Erythroblast (primary cell): ENCODE data around the gene ACOX1.

ENCODE experiments used
- DNase-seq, 2 experiments: peaks; one replicate each; lab custom pipeline; 2025; lab: John Stamatoyannopoulos, UW
- GATA1 ChIP-seq: IDR thresholded peaks from 2 replicates; pipeline ENCODE4 v1.6.1; 2011; ENCODE audit warnings: low read depth, mild to moderate bottlenecking, control low read depth, low read length, moderate library complexity
- POLR2A ChIP-seq: IDR thresholded peaks from 2 replicates; pipeline ENCODE4 v1.6.1; 2011; ENCODE audit warnings: mild to moderate bottlenecking, low read length

The ACOX1 gene

GRCh38 chr17:75950421-75950820, 28.5 kb downstream of the ACOX1 start:
- TF ChIP-seq POLR2A = no peak
- no peak for DNase-seq

DNA sequence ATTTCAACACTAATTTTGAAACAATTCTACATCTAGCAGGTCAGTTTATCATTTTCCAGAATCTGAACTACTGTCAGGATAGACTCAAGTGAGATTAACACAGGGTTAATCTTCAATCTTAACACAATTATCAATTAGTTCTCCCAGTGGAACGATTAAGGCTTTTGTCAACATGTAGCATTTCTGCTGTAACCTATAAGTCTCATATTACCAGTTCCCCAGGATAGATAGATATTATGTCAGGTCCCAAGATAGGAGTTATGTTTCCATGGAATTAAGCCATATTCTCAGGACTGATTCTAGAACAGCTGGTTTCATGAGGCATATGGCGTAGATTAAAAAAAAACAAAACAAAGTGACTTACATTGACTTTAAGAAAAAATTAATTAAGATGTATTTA, 33.8 kb downstream of the ACOX1 start:
- TF ChIP-seq GATA1 = no peak
- TF ChIP-seq POLR2A = no peak
- no peak for DNase-seq

GRCh38 chr17:75943491-75943890, 35.5 kb downstream of the ACOX1 start:
- no peak for TF ChIP-seq GATA1
- no peak for TF ChIP-seq POLR2A
- DNase-seq = no peak

GRCh38 chr17:75942473-75942872, 36.5 kb downstream of the ACOX1 start:
- no peak for TF ChIP-seq GATA1
- no peak for TF ChIP-seq POLR2A
- DNase-seq = no peak

- no peak for DNase-seq
- TF ChIP-seq POLR2A (no peak), GATA1 (no peak)
These were observed 37.5 kb downstream of the ACOX1 start for GRCh38 chr17:75941442-75941819.

DNA sequence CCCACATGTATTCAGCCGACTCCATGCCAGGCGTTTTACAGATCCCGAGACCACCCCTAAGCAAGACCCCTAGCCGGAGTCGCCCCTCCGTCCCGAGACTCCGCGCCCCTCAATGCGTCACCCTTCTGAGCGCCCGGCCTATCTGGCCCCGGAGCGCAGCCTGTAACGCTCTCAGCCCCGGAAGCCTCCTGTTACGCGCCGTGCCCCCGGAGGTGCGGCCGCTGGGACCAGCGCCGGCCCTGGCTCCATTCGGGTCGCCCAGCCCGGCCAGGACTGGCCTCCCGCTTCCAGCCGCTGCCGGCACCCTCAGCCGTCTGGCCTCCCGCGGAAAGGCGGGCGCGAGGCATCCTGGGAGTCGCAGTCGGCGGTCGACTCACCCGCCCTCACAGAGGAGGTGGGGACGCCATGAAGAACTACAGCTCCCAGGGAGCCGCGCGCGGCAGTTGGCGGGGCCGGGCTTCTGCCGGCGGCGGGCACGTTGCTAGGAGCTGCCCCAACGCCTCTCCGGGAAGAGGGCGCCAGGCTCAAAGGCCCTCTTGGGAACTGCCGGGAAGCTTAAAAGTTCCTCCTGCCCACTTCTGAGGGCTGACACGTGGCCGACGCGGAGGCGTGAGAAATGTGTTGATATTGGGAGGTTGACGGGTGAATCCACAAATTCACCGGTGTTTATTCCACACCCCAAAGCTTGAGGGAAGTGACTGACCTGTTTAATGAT, 38.1 kb downstream of the ACOX1 start, which contains the start of gene FBF1:
FBF1 (minus strand) TSS at position 316 of the 715 bp plus-strand sequence. CDS start 2,893 bp downstream, outside the sequence.
- TF ChIP-seq POLR2A = peak; percentile 94
- no peak for TF ChIP-seq GATA1
- peak; percentile 91 to 93 for DNase-seq

DNA sequence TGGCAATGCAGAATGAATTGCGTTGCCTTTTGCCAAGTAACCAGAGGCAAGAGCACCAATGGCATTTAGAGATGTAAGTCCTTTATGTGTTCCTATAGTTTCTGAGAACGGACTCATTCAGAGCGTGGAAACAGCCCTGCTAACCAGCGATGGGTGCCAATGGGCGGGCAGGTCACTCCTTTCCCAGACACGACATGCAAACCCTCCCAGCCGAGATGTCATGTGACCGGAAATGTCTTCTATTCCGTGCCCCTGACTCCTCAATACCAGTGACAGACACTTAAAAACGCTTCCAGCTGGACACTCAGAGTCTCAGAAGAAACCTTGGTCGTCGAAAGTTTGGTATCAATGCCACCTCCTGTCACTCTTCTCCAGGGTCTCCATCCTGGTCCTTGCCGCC, 41.3 kb downstream of the ACOX1 start:
- no peak for DNase-seq
- TF ChIP-seq POLR2A = no peak

DNA sequence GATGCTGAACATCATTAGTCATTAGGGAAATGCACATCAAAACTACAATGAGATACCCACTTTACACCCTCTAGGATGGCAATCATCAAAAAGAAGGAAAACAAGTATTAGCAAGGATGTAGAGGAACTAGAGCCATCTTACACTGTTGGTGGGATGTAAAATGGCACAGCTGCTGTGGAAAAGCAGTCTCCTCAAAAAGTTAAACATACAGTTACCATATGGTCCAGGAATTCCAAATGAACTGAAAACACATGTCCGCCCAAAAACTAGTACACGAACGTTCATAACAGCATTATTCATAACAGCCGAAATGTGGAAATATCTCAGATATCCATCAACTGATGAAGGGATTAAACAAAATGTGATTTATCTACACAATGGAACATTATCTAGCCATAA, 45.2 kb downstream of the ACOX1 start:
- DNase-seq = no peak
- TF ChIP-seq GATA1 (no peak), POLR2A (no peak)

DNA sequence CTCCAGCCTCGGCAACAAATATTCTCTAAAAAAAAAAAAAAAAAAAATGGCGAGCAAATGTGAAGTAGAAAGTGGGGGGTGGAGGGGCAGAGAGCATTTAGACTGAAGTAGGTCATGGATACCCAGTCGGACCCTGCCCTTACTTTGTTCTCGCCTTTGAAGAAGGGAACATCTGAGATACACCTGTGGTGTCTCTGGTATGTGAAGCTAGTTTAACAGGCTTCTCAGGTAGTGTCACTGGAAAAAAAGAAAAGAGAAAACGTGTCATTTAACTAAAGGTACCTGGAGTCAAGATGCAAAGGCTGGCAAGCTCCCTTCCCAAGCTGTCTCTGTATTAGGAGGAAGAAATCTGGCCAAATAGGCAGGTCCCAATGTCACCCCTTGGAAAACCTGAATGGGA, 46.1 kb downstream of the ACOX1 start:
- DNase-seq = no peak
- TF ChIP-seq GATA1 (no peak), POLR2A (no peak)

DNA sequence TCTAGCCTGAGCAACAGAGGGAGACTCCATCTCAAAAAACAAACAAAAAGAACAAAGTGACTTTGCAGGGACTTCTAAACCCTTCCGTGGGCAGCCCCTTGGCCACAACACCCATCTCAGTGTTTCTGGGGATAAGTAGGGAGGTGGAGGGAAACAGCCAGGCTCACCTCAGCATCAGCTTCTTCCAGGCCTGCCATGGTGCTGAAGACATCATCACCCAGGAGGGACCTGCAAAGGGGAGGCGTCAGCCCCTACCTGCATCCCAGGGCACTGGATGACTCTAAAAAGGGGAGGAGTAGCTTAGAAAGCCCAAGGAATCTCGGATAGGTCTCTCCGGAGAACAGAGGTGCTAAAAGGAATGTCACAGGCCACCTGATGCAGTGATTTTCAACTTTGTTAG, 47.9 kb downstream of the ACOX1 start:
- TF ChIP-seq POLR2A (no peak), GATA1 (no peak)
- DNase-seq = no peak

DNA sequence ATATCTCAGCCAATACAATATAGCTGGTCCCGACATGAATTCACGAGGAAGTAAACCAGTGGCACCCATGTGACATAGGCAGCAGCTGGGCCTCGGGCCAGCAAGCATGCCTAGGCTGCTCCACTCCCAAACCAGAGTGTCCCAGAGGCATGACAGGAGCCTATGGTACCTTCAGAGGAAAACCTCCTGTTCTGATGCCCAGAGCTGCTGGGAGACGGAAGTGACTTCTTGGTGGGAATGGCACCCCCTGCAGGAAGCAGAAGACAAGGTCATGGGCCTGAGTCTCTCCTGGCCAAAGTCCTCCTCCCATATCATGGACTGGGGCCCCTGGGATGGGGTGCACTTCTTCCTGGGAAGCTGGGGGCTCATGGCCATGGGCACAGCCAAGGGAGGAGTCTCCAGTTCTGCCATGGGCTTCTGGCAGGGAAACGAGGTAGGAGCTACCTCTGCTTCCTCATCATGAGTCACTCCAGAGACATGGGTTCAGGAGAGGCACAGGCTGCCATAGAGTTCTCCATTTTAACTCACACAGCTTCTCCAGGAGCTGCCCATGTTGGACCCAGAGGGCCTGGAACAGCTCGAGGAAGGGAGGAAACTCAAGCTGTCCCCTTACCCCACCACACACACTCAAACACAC, 51.6 kb downstream of the ACOX1 start:
- peak; percentile 49 to 50 for DNase-seq
- TF ChIP-seq GATA1 (no peak), POLR2A (no peak)

GRCh38 chr17:75926456-75926855, 52.5 kb downstream of the ACOX1 start:
- no peak for DNase-seq

DNA sequence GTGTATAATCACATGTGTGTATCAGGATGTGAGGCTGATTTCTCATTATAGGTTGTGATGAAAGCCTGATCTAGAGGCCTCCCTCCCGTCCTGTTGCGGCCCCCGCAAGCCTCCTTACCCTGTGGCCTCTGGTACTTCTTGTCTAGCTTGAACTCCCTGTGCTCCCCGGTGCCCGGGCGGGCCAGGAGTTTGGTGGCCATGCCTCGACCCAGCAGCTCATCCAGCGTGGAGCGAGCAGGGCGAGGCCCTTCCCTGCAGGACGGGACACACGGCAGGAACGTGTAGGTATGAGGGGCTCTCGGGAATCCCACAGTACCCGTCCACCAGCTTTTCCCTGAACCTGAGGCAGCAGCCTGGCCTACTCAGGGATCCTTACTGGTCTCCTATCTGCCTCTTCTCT, 53.1 kb downstream of the ACOX1 start:
- DNase-seq = no peak
- TF ChIP-seq GATA1 (no peak), POLR2A (no peak)

More at GRCh38 chr17:75926456-75926855, 52.5 kb downstream of the ACOX1 start:
- no peak for TF ChIP-seq GATA1
- no peak for TF ChIP-seq POLR2A

- TF ChIP-seq GATA1 = no peak
- no peak for DNase-seq
These were observed 53.9 kb downstream of the ACOX1 start for GRCh38 chr17:75925103-75925502.
